Jurkat, Clone E6-1 (cell line): ENCODE results near the gene CDC34.

ENCODE experiments used
- DNase-seq: peaks from one replicate; pipeline ENCODE4 v3.0.0-alpha.2; 2011; ENCODE audit warnings: low read depth, low spot score
- H3K4me3 ChIP-seq: 2 replicates; pipeline ENCODE4 v1.5.1; 2011; ENCODE audit warnings: mild to moderate bottlenecking, low read length, control low read depth, moderate library complexity

The CDC34 gene

GRCh38 chr19:514166-514663 lies 17.3 kb upstream of the CDC34 start:
- H3K4me3 ChIP-seq, result no peak overlapping the region
- no peak for DNase-seq

DNA sequence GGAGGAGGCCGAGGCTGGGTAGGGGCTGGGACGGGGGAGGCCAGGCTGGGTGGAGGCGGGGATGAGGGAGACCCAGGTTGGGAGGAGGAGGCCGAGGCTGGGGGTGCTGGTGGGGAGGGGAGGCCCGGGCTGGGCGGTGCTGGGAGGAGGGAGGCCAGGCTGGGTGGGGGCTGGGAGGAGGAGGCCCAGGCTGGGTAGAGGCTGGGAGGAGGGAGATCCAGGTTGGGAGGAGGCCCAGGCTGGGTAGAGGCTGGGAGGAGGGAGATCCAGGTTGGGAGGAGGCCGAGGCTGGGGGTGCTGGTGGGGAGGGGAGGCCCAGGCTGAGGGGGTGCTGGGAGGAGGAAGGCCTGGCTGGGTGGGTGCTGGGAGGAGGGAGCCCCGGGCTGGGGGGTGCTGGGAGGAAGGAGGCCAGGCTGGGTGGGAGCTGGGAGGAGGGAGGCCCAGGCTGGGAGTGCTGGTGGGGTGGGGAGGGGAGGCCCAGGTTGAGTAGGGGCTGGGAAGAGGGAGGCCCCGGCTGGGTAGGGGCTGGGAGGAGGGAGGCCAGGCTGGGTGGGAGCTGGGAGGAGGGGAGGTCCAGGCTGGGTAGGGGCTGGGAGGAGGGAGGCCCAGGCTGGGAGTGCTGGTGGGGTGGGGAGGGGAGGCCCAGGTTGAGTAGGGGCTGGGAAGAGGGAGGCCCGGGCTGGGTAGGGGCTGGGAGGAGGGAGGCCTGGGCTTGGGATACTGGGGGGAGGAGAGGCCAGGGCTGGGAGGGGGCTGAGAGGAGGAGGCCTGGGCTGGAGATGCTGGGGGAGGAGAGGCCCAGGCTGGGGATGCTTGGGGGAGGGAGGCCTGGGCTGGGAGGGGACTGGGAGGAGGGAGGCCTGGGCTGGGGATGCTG lies 13.6 kb upstream of the CDC34 start:
- H3K4me3 ChIP-seq, result no peak overlapping the region
- DNase-seq, result no peak

GRCh38 chr19:518598-519231 lies 12.8 kb upstream of the CDC34 start:
- DNase-seq, result no peak
- no peak overlapping the region for H3K4me3 ChIP-seq

DNA sequence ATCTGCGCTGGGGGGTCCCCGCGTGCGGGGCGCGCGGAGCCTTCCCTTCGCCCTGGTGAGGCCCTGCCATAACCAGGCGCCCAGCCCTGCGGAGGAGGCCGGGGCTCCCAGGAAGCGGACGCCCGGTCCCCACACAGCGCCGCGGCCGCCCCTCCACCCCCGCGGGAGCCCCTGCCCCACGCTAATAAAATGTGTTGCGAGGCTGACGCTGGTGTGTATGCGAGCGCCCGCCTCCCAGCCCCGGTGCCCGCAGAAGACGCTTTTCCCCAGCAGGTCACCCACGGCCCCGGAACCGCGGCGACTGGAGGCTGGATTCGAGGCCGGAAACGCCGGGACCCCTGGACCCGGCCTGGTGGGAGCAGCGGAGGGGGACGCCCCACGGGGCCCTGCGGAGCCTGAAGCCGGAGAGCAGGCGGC lies 12.1 kb upstream of the CDC34 start:
- no peak overlapping the region for H3K4me3 ChIP-seq
- DNase-seq, result no peak

- DNase-seq, result no peak
Measured at GRCh38 chr19:522726-523125, 8.8 kb upstream of the CDC34 start.

GRCh38 chr19:524062-524674 lies 7.4 kb upstream of the CDC34 start:
- H3K4me3 ChIP-seq, result no peak overlapping the region
- DNase-seq, result no peak

More at GRCh38 chr19:522726-523125, 8.8 kb upstream of the CDC34 start:
- H3K4me3 ChIP-seq, result peak overlapping the region; percentile 41

DNA sequence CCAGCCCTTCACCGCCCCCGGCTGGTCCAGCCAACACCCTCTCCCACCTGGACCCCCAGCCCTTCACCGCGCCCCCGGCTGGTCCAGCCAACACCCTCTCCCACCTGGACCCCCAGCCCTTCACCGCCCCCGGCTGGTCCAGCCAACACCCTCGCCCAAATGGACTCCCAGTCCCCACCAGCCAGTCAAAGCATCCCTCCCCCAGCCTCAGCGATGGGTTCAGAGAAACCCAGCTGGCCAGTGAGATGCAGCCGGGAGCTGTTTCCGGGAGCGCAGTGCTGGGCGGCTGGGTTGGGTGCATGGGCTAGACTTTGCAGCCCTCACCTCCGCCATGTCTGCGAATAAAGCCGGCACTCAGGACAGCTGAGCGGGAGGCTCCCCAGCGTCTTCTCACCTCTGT lies 6.5 kb upstream of the CDC34 start:
- H3K4me3 ChIP-seq, result no peak overlapping the region
- no peak for DNase-seq

DNA sequence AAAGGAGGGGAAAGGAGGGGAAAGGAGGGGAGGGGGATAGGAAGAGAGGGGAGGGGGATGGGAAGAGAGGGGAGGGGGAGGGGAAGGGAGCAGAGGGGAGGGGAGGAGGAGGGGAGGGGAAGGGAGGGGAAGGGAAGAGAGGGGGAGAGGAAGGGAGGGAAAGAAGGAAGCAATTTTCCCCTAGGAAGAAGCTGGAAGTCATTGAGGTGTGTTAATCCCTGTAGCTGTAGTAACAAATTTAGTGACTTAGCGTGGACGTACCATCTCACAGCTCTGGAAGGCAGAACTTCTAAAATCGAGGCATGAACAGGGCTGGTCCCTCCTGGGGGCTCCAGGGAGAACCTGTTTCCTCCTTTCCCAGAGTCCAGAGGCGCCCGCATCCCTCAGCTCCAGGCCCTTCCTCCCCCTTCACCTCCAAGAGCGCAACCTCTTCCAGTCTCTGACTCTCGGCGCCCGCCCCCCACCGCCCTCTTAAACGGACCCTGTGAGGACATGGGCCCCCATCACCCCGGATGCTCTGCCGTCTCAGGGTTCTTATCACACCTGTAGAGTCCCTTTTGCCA lies 5.6 kb upstream of the CDC34 start:
- no peak overlapping the region for H3K4me3 ChIP-seq
- no peak for DNase-seq

- peak overlapping the region; percentile 61 for H3K4me3 ChIP-seq
- no peak for DNase-seq
Measured at GRCh38 chr19:530134-531008, 1.2 kb upstream of the CDC34 start.

DNA sequence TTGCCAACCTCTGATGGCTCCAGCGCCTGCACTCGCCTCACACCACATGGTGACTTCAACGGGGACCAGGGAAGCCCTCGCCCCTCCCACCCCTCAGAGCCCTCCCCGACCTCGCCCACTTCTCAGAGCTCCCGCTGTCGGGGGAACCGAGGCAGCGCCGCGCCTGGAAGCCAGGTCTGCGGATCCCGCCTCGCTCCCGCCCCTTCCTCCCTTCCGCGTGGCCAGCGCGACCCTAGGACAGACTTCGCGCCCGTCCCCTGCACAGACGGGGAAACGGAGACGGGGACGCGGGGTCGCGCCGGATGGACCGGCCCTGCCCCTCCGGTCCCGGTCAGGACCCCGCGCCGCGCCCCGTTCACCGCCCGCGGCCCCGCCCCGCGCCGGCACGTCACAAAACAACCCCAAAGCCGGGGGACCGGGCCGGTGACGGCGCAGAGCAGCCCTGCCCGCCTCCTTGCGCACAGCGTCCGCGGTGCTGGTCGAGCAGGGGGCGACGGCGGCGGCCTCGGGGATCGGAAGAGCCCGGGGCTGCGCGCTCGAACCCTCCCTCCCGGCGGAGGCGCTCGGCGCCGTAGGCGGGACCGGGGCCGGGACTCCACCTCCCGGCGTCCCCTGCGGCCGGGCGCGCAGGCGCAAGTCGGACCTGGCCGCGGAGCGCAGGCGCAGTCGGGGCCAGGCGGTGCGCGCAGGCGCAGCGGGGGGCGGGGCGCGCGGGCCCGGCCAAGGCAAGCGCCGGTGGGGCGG lies 379 bp upstream of the CDC34 start:
- DNase-seq, result peak; percentile 80
- peak overlapping the region; percentile 80 for H3K4me3 ChIP-seq

GRCh38 chr19:532561-533363 lies 1.2 kb downstream of the CDC34 start:
- H3K4me3 ChIP-seq, result peak overlapping the region; percentile 80
- DNase-seq, result peak; percentile 29

DNA sequence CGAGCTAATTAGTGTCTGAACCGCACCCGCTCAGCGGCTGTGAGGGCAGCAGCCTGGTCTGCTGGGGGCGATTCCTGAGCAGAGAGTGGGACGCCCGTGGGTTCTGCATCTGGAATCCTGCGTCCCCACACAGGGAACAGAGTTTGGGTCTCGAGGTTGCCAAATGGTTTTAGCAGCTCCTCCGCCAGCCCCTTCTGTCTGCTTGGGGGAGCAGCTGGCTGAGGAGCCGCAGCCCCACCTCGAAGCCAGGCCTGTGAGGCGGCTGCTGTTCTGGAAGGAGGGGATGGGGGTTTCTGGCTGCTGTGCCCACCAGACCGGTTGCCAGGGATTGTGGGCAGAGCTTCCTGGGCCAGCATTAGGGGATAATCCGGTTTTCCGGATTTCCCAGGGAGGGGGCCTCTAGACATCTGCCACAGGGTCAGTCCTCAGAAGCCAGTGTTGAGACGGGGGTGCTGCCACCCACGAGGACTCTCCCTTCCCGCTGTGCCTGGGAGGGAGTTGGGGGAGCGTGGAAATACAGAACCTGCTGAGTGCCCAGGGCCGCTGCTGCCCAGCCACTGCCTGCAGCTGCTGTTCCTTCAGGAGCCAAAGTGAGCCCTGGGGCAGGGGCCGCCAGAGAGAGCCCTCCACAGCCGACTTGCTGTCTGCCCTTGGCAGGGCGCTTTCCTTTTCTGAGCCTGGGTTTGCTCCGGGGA lies 2.0 kb downstream of the CDC34 start:
- DNase-seq, result no peak
- peak overlapping the region; percentile 80 for H3K4me3 ChIP-seq

DNA sequence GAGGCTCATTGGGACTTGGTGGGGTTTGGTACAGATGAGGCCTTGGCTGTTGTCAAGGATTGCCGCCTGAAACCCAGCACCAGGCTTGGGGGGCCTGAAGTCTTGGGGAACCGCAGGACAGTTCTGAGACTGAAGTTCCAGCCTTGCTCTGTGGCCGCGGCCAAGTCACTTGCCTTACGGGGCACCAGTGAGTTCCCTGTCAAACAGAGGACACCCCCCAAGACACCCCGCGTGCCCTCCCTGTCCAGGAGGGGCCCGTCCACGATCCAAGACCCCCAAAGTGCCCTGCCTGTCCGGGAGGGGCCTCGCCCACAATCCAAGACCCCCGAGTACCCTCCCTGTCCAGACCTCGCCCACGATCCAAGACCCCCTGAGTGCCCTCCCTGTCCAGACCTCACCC lies 2.5 kb downstream of the CDC34 start:
- H3K4me3 ChIP-seq, result no peak overlapping the region
- DNase-seq, result no peak

DNA sequence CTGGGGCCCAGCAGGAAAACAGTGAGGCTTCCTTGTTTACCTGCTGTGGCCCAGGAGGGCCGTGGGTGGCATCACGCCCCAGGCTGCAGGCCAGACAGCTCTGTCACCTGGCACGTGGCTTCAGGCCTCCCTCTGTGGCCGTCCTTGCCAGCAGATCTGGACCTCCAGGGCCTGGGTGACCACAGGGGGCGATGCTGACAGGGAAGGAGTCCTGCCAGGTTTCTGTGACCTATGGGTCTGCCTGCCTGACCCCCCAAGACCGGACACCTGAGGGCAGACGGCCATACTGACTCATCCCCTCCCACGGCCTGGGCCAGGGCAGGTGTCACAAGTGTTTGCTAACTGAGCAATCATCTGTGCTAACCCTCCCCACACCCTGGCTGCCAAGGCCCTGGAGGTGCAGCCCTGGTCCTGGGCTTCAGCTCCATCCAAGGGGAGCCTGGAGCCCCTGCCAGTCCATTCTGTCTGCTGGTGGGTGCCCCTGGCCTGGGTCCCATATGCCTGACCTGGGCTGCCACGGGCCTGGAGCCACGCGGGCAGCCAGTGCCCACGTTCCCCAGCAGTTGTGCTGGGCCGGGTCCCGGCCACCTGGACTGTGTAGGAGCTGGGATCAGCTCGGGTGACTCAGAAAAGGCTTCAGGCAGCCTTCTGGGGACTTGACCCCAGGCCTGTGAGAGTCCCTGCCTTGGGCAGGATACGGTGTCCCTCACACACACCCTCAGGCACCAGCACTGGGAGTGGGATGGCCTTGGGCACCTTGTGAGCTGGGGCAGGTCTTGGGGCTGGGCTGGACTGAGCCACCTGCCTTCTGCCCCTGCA lies 3.7 kb downstream of the CDC34 start:
- DNase-seq, result no peak
- no peak overlapping the region for H3K4me3 ChIP-seq

- no peak for DNase-seq
- H3K4me3 ChIP-seq, result no peak overlapping the region
Measured at GRCh38 chr19:536031-536880, 4.7 kb downstream of the CDC34 start.
